Astrocyte of the spinal cord (primary cell): ENCODE results near the gene BSN.

Experiments used
- DNase-seq: peaks from one replicate; pipeline ENCODE4 v3.0.0; 2011; ENCODE audit warnings: low read depth, low spot score
- H3K4me3 ChIP-seq: 2 replicates; pipeline ENCODE4 v1.5.1; 2011; ENCODE audit warnings: low read depth, mild to moderate bottlenecking, low read length, moderate library complexity
- in situ Hi-C: cut with HindIII; loops from 2 replicates; pipeline ENCODE4 v1.10.0; 2017; ENCODE audit warnings: low sequenced_read_pairs
- TF ChIP-seq, protein P1 (sequence below): IDR thresholded peaks from 2 replicates; pipeline ENCODE4 v1.5.1; 2012; ENCODE audit warnings: low read depth, mild to moderate bottlenecking, low read length, inconsistent platforms

BSN gene

DNA sequence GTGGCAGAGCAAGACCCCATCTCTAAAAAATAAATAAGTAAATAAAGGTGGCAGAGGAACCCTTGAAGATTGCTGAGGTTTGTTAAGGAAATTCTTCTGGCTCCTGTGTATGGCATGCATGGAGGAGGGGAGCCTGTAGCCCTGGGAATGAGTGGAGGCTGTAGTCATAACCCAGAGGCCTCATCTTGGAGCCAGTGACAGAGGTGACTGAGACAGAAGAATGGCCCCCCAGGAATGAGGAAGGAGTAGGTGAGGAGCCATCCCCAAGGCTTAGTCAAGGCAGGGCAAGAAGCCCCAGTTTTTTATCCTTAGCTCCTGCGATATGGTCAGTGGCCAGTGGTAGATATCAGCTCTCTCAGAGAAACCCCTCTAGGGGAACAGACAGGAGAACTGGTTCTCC, 46.5 kb downstream of the BSN start:
- in situ Hi-C loops: no loop called here
- no peak for DNase-seq
- TF ChIP-seq, protein P1, sequence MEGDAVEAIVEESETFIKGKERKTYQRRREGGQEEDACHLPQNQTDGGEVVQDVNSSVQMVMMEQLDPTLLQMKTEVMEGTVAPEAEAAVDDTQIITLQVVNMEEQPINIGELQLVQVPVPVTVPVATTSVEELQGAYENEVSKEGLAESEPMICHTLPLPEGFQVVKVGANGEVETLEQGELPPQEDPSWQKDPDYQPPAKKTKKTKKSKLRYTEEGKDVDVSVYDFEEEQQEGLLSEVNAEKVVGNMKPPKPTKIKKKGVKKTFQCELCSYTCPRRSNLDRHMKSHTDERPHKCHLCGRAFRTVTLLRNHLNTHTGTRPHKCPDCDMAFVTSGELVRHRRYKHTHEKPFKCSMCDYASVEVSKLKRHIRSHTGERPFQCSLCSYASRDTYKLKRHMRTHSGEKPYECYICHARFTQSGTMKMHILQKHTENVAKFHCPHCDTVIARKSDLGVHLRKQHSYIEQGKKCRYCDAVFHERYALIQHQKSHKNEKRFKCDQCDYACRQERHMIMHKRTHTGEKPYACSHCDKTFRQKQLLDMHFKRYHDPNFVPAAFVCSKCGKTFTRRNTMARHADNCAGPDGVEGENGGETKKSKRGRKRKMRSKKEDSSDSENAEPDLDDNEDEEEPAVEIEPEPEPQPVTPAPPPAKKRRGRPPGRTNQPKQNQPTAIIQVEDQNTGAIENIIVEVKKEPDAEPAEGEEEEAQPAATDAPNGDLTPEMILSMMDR: no peak
- no peak overlapping the region for H3K4me3 ChIP-seq

DNA sequence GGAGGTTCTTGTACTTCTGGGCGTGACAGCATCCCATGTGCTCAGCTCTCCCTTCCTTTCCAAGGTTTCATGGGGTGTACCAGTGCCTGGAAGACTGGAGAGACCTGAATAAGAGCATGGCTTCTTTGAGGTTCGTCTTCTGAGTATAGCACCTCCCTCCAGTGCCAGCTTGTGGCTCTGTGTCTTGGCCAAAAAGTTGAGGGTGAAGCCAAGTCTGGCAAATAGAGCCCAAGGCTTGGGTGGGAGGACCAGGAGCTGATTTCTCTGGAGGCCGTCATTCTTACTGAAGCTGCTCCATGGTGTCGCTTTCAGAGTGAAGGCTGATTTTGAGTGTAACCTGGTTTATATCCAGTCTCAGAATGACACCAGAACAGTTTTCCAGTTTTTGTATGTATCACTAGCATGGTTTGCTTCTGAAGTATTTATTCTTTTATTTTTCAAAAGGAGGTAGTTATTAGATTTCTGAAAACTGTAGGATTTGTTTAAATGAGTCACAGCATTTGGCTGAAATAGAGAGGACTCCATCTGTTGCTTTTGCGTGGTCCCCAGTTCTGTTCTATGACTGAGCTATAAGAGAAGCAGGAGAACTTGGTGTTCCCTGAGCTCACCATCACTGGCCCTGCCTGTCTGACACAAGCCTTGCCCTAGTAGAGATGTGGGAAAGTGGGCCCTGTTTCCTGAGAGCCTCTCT, 47.2 kb downstream of the BSN start:
- H3K4me3 ChIP-seq: no peak overlapping the region
- TF ChIP-seq, protein P1: no peak
- no peak for DNase-seq
- in situ Hi-C loops: no loop called here

DNA sequence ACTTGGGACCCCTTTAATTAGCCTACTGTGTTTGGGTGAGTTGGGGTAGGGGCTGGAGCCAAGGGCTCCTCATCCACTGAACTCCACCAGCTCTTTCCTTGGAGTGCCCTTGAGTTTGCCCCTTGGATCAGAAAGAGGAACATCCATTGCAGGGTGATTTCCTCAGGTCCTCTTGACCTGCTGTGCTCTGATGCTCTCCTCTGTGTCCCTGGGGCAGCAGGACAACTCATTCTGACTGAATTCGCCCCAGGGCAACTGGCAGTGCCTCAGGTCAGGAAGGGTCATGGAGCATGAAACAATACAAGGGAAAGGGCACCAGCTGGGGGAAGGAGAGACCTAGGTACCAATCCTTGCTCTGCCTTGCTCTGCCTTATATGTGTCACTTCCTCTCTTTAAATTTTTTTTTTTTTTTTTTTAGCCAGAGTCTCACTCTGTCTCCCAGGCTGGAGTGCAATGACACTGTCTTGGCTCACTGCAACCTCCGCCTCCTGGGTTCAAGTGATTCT, 47.8 kb downstream of the BSN start:
- in situ Hi-C loops: no loop called here
- DNase-seq: no peak
- no peak overlapping the region for H3K4me3 ChIP-seq
- TF ChIP-seq, protein P1: no peak

DNA sequence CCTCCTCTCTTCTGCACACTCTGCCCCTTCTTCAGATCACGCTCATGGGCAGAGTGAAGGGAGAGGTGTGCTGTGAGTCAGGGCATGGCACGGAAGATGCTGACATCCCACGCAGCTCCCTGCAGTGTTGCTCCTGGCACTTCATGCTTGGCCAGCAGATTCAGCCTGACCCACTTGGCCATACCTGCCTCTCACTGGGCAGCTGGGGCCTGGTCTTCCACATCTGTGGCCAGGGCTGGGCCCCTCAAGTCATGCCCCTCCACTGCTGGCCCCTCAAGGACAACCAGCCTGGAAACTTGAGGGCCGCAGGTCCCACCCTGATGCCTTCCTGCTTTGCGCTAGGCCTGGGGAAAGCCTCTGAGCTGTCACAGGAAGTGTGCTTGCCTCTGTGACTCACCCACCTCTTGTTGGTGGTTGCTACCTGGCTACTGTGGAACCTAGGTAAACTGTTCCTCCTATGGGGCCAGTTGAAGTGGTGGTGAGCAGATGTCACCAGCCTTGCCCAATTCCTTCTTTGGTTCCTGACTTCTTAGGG, 48.7 kb downstream of the BSN start:
- TF ChIP-seq, protein P1: no peak
- in situ Hi-C loops: no loop called here
- no peak overlapping the region for H3K4me3 ChIP-seq
- no peak for DNase-seq

DNA sequence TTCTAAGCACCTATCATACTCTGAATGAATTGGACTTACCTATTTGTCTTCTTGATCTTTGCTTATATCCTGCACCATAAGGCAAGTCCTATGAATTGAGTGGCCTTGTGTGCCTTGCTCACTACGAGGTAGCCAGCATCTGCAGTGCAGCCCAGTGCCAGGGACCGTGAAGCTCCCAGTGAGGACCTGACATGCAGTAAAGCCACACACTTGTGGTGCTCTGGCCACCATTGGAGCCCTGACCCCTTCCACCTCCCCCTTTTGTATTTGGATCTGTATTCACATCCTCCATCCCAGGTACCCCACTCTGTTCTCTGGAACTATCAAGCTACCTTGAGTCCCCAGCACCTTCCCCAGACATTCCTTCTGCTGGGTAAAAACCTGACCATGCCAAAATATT, 52.1 kb downstream of the BSN start:
- TF ChIP-seq, protein P1: no peak
- in situ Hi-C loops: no loop called here
- no peak overlapping the region for H3K4me3 ChIP-seq
- no peak for DNase-seq

DNA sequence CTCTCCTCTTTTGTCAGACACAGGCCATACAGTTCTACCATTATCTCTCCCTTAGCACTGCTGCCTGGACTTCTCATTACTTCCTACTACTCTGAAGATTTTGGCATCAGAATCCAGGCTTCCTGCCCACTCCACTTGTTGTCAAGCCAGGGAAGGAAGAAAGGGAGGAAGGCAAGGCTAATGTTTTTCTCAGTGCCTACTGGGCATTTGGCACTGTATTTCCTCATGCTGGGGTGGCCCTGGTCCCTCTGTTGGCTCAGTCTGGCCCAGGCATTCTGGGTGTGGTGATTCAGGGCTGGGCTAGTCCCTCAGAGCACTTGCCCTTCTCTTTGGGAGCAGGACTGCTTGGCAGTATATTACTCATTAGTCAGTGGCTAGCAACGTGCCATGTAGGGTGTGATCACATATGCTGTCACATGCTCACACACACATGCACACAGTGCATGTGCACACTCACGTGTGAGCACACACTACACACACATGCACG, 52.9 kb downstream of the BSN start:
- in situ Hi-C loops: no loop called here
- DNase-seq: no peak
- H3K4me3 ChIP-seq: no peak overlapping the region
- TF ChIP-seq, protein P1: no peak
